ENCODE data around the gene GPR137. TPM values are rescaled to one million over a fixed set of nuclear protein-coding genes. Genes with fewer than 3 reads are reported as not detected.

Gene GPR137
- total and polyA plus RNA-seq, 9 of the 15 experiments (the other 6 are each of a cell fraction or from before 2014, with no cell fraction given): 0.32 to 26.7 (median 10.7) TPM

- TF ChIP-seq AFF4 (CRISPR knock-in tag; IDR thresholded peaks at IDR 0.05) (no peak), DMBX1 (CRISPR knock-in tag; IDR thresholded peaks at IDR 0.05; ENCODE audit: borderline replicate concordance) (no peak), ZKSCAN1 (IDR thresholded peaks at IDR 0.05; ENCODE audit: low read depth, low read length) (no peak), ZNF639 (CRISPR knock-in tag; conservative IDR thresholded peaks at IDR 0.05 in 1 of 2, IDR thresholded peaks at IDR 0.05 in 1 of 2) (peak; percentile 47 to 89; a peak in 1 of 4 replicates), ZNF57 (CRISPR knock-in tag; IDR thresholded peaks at IDR 0.05) (no peak), ZBTB11 (CRISPR knock-in tag; IDR thresholded peaks at IDR 0.05) (peak in 2 of 3 experiments; percentile 43 to 89; a peak in 3 of 6 replicates), FOXA1 (IDR thresholded peaks at IDR 0.05; ENCODE audit: borderline replicate concordance) (no peak), TGIF2 (CRISPR knock-in tag; IDR thresholded peaks at IDR 0.05) (no peak), MCM3 (IDR thresholded peaks at IDR 0.05) (no peak), ZNF76 (CRISPR knock-in tag; IDR thresholded peaks at IDR 0.05; ENCODE audit: borderline replicate concordance) (no peak), DEAF1 (CRISPR knock-in tag; IDR thresholded peaks at IDR 0.05) (no peak), MLLT1 (IDR thresholded peaks at IDR 0.05) (no peak), SMAD2 (IDR thresholded peaks at IDR 0.05; ENCODE audit: low read depth, low read length) (no peak)
These were observed at the start of gene GPR137 (continued) for GRCh38 chr11:64284962-64285884.
